Measurements from ENCODE around the gene LAMB4. TPM values are rescaled to one million over a fixed set of nuclear protein-coding genes. Genes with fewer than 3 reads are reported as not detected.

Gene LAMB4
- total and polyA plus RNA-seq, 2 donors (not counting 1 experiment from before 2014, with no cell fraction given), result not detected

DNA sequence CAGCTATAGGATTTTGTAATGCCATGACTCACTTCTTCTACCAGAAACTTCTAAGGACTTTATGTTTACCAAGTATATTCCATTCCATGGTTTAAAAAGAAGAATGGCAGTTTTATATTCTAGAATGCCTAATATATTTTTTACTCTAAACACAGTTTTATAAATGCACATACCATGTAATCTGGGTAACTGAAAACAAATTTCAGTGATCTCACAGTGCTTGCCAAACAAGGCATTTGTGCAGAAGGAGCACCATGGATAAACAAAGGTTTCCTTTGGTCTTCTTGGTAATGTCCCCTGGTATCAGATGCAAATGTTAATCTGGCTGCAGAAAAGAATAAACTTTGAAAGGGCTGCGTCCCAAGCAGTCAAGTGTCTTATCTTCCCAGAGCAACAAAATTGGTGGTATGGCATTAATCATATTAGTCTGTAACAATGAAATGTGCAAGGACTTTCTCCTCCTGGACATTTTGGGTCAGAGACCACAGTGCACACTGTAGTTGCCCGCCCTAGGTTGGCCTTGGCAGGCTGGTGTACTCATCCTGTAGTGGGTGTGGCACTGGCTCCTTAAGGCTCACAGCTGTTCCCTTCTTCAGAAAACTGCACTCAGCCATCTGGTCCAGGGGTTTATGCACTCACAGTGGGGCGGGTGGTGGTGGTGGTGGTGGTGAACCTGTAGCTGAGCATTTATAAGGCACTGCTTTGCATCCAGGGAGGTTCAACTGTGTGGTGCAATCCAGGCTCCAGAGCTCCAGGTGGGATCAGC lies 56.7 kb downstream of the LAMB4 start:
- Histone ChIP-seq H3K4me1 (ENCODE audit: control insufficient read depth in 2 of 2, insufficient read depth in 2 of 2, low read length in 2 of 2) (no peaks in the 10 kb centered on the region), H3K4me2 (replicated peaks; ENCODE audit: low read depth, low read length, poor library complexity, severe bottlenecking) (no peak overlapping the region), H3K9me3 (ENCODE audit: control extremely low read depth in 1 of 3, control insufficient read depth in 2 of 3, insufficient read depth in 1 of 3, low read length in 2 of 3) (no peaks in the 10 kb centered on the region), H3K36me3 (replicated peaks in 1 of 2; ENCODE audit: control extremely low read depth in 1 of 2, control insufficient read depth in 1 of 2, extremely low read depth in 1 of 2, insufficient read depth in 2 of 2, low read length in 1 of 2) (no peaks in the 10 kb centered on the region), H2AFZ (ENCODE audit: insufficient read depth, low read depth, low read length, poor library complexity, severe bottlenecking) (no peak overlapping the region), H3K4me3 (ENCODE audit: control extremely low read depth in 1 of 5, extremely low read depth in 1 of 5, insufficient read depth in 1 of 5, low read depth in 2 of 5, low read length in 4 of 5) (no peak overlapping the region), H3K9ac (ENCODE audit: low read length) (no peak overlapping the region), H3K79me2 (ENCODE audit: control insufficient read depth, insufficient read depth, low read length) (no peaks in the 10 kb centered on the region), H4K20me1 (ENCODE audit: control insufficient read depth, insufficient read depth, low read length, poor library complexity, severe bottlenecking) (no peaks in the 10 kb centered on the region), H3K27me3 (replicated peaks in 1 of 4; ENCODE audit: control extremely low read depth in 1 of 4, control insufficient read depth in 3 of 4, insufficient read depth in 4 of 4, low read length in 3 of 4) (no peaks in the 10 kb centered on the region), H3K27ac (ENCODE audit: low read length in 2 of 2) (no peak overlapping the region)
- POLR2A ChIA-PET, result no interaction called here
- CTCF ChIA-PET, result interaction anchor here (1.6 kb wide), 1 partner anchor 40 kb away, joined by 3 read pairs; no protein-coding TSS in a partner anchor
- no peak for DNase-seq
- Mint-ChIP-seq H3K4me3 (no peak overlapping the region), H3K4me1 (no peaks in the 10 kb centered on the region), H3K9me3 (ENCODE audit: insufficient read depth) (no peaks in the 10 kb centered on the region), H3K27me3 (peaks cover 17% of the 10 kb centered on the region), H3K27ac (no peak overlapping the region)
- 92% methylated on average over 2 of the region's 3 CpGs for WGBS (ENCODE audit: insufficient coverage)
- TF ChIP-seq CTCF (IDR thresholded peaks at IDR 0.05) (no peak), EZH2 (IDR thresholded peaks at IDR 0.05; ENCODE audit: borderline replicate concordance, insufficient read depth, low read depth, low read length, poor library complexity, severe bottlenecking) (no peak)
- ATAC-seq (ENCODE audit: low read depth), result no peak
- intact Hi-C loops (cut with micrococcal nuclease), result no loop called here

DNA sequence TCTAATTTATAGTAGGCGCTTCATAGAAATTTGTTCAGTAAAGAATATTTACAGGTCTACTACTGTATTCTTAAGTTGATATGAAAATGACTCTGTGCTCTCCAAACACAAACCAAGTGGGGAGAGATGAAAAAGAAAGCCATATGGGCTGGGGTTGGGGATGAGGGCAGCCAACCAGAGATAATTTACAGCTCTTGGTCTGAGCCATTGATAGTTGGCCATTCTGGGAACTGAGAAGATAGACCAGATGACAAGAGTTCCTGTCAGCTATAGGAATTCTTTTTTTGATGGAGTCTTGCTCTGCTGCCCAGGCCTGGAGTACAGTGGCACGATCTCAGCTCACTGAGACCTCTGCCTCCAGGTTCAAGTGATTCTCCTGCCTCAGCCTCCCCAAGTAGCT lies 57.4 kb downstream of the LAMB4 start:
- no peaks in the 10 kb centered on the region for H3K4me1 Mint-ChIP-seq
- no peaks in the 10 kb centered on the region for H3K27me3 ChIP-seq (replicated peaks in 1 of 4; ENCODE audit: control extremely low read depth in 1 of 4, control insufficient read depth in 3 of 4, insufficient read depth in 4 of 4, low read length in 3 of 4)
- WGBS (ENCODE audit: insufficient coverage), result 67% methylated on average over 1 of the region's 2 CpGs
- peaks cover 20% of the 10 kb centered on the region for H3K27me3 Mint-ChIP-seq
- ChIA-PET POLR2A (no interaction called here), CTCF (interaction anchor here (1.6 kb wide), 1 partner anchor 41 kb away, joined by 3 read pairs; no protein-coding TSS in a partner anchor)
- no peak overlapping the region for H3K4me3 ChIP-seq (ENCODE audit: control extremely low read depth in 1 of 5, extremely low read depth in 1 of 5, insufficient read depth in 1 of 5, low read depth in 2 of 5, low read length in 4 of 5)
- ATAC-seq (ENCODE audit: low read depth) (no peak), DNase-seq (no peak)
- TF ChIP-seq CTCF (IDR thresholded peaks at IDR 0.05), result no peak
- no peak for TF ChIP-seq EZH2 (IDR thresholded peaks at IDR 0.05; ENCODE audit: borderline replicate concordance, insufficient read depth, low read depth, low read length, poor library complexity, severe bottlenecking)
- H3K27ac Mint-ChIP-seq, result no peak overlapping the region
- no peaks in the 10 kb centered on the region for H3K4me1 ChIP-seq (ENCODE audit: control insufficient read depth in 2 of 2, insufficient read depth in 2 of 2, low read length in 2 of 2)
- H3K36me3 ChIP-seq (replicated peaks in 1 of 2; ENCODE audit: control extremely low read depth in 1 of 2, control insufficient read depth in 1 of 2, extremely low read depth in 1 of 2, insufficient read depth in 2 of 2, low read length in 1 of 2), result no peaks in the 10 kb centered on the region
- no peaks in the 10 kb centered on the region for H3K9me3 Mint-ChIP-seq (ENCODE audit: insufficient read depth)
- no peak overlapping the region for H3K9ac ChIP-seq (ENCODE audit: low read length)
- no peaks in the 10 kb centered on the region for H3K79me2 ChIP-seq (ENCODE audit: control insufficient read depth, insufficient read depth, low read length)
- no peak overlapping the region for H2AFZ ChIP-seq (ENCODE audit: insufficient read depth, low read depth, low read length, poor library complexity, severe bottlenecking)
- no peaks in the 10 kb centered on the region for H3K9me3 ChIP-seq (ENCODE audit: control extremely low read depth in 1 of 3, control insufficient read depth in 2 of 3, insufficient read depth in 1 of 3, low read length in 2 of 3)
- H3K4me2 ChIP-seq (replicated peaks; ENCODE audit: low read depth, low read length, poor library complexity, severe bottlenecking), result no peak overlapping the region
- H4K20me1 ChIP-seq (ENCODE audit: control insufficient read depth, insufficient read depth, low read length, poor library complexity, severe bottlenecking), result no peaks in the 10 kb centered on the region
- H3K4me3 Mint-ChIP-seq, result no peak overlapping the region
- H3K27ac ChIP-seq (ENCODE audit: low read length in 2 of 2), result no peak overlapping the region
- intact Hi-C loops (cut with micrococcal nuclease), result no loop called here
